Breast epithelium (tissue), 3 donors: ENCODE data around the gene POTEC.
"Not testable (repeated sequence)": the region's sequence is repeated elsewhere in the genome, so short reads cannot be mapped to it uniquely, and the experiment has no call there.

Experiments used
- CTCF ChIP-seq, 3 donors: fragments of 450-650 bp; IDR thresholded peaks; one replicate each; pipeline ENCODE4 v1.5.1; 2016 to 2017; ENCODE audit warnings: antibody characterized with exemption in 3 of 3, mild to moderate bottlenecking in 3 of 3, moderate library complexity in 3 of 3
- POLR2A ChIP-seq: fragments of 450-650 bp; IDR thresholded peaks from one replicate; pipeline ENCODE4 v1.6.1; 2016; ENCODE audit warnings: antibody characterized with exemption, mild to moderate bottlenecking, moderate library complexity

GRCh38 chr18:14465989-14466388, 77.4 kb downstream of the POTEC start:
- TF ChIP-seq CTCF (IDR thresholded peaks at IDR 0.05); POLR2A: not testable (repeated sequence)
